GM19397 (cell line): ENCODE data around the gene RAB3C.
"Not testable (repeated sequence)": the region's sequence is repeated elsewhere in the genome, so short reads cannot be mapped to it uniquely, and the experiment has no call there.

ENCODE experiments used
- ATAC-seq: cut with Tn5 transposase; IDR thresholded peaks from one replicate; pipeline ENCODE4 v1.9.1; 2021; ENCODE audit warnings: mild to moderate bottlenecking, moderate library complexity; ENCODE audit not compliant: unreplicated experiment

RAB3C gene

DNA sequence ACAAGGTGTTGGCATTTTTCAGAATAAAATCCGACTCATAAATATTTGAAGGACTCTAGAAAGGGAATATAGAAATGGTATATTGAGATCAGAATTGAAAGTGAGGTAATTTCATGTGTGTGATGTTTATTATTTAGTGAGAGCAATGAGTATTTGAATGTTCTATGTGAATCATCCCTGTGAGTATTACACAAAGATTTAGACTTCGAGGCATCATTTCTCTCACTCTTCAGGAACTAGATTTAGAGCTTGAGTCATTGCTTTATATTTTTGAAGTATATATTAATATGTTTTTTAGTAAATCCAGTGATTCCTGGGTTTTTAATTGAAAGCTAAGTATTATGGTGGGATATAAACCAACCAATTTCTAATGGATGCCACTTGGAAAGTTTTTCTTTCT is 91.2 kb downstream of the RAB3C start:
- no peak for ATAC-seq

DNA sequence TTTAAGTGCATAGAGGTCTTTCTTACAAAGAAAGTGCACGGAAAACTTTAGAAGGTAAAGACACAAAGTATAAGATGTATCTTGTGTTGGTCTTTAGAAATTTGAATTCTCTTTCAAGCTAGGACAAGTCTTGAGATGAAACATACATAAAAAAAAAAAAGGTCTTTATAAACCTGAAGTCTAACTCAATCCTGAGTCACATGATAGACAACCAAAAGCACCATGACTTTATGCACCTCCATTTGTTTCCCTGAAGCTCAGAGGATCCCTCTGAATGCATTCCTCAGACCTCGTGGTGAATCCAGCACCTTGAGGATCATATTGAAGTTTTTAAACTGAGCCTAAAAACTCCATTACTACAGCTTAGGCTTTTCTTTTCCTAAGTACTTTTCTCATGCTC is 91.8 kb downstream of the RAB3C start:
- no peak for ATAC-seq

DNA sequence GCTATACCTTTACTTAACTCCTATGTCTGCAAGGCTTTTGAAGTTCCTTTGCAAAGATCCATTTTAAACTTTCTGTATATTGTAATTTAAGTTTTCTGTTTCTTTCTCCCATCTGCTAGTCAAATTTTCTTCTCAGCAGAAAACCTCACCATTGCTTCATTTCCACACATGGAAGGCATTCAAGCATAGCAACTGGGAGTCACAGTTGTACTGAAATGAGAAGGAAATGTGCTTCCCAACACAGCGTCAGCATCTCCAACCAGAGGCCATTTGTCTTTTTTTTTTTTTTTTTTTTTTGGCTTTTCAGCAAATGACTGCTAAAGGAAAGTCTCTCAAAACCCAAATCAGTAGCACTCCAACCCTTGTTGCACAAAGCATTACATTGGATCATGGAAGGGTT is 92.5 kb downstream of the RAB3C start:
- ATAC-seq: no peak

DNA sequence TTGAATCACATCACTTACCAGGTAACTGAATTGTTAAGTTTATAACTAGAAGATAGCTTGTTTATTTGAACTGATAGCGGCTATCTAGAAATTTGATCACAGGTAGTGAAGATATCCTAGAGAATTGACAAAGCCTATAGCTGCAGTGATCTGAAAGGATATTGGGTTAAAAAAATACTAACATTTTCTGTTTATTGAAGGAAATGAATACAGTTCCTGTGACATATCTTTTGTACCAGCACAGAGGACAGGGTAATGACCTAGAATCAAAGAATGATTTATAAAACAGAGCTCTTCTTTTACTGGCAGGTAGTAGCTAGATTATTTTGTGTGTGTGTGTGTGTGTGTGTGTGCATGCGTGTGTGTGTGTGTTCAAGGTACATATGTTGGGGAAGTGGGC is 94.8 kb downstream of the RAB3C start:
- no peak for ATAC-seq

DNA sequence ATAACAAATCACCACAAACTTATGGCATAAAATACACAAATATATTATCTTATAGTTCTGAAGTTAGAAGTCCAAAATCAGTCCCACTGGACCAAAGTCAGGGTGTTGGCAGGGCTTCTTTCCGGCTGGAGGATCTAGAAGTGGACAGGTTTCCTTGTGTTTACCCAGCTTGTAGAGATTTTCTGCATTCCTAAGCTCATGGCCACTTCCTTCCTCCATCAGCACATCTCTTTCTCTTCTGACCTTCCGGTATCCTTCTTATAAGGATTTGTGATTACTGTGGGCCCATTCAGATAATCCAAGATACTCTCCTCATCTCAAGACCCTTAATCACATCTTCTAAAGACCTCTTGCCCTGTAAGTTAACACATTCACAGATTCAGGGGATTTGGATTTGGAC is 97.6 kb downstream of the RAB3C start:
- no peak for ATAC-seq

DNA sequence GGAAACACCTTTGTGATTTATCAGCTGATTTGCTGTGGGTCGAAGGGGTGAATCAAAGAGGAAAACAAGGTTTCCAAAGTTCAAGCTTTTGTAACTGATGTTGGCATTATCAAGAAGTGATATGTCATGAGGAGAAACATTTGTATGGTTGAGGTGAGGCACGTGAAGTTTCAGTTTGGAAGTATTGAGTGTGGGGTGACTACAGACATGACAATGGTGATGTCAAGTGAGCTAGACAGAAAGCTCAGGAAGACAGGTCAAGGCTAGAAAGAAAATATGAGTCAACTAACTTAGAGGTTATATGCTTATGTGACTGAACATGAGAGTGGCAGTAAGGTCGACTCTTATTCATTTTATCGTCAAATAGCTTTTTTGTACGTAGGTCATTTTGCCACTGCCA is 99.1 kb downstream of the RAB3C start:
- ATAC-seq: no peak

GRCh38 chr5:58683567-58683966 is 100.7 kb downstream of the RAB3C start:
- ATAC-seq: no peak

GRCh38 chr5:58687079-58687478 is 104.2 kb downstream of the RAB3C start:
- no peak for ATAC-seq

- ATAC-seq: no peak
These were observed 104.7 kb downstream of the RAB3C start for GRCh38 chr5:58687595-58687994.

DNA sequence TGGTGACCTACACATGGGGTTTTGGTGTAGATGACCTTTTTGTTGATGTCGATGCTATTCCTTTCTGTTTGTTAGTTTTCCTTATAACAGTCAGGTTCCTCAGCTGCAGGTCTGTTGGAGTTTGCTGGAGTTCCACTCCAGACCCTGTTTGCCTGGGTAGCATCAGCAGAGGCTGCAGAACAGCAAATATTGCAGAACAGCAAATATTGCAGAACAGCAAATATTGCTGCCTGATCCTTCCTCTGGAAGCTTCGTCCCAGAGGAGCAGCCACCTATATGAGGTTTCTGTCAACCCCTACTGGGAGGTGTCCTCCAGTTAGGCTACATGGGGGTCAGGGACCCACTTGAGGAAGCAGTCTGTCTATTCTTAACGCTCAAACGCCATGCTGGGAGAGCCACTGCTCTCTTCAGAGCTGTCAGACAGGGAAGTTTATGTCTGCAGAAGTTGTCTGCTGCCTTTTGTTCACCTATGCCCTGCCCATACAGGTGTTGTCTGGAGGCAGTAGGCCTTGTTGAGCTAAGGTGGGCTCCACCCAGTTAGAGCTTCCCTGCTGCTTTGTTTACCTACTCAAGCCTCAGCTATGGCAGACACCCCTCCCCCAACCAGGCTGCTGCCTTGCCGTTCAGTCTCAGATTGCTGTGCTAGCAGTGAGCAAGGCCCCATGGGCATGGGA is 116.3 kb downstream of the RAB3C start:
- ATAC-seq: not testable (repeated sequence)

- ATAC-seq: no peak
These were observed 116.9 kb downstream of the RAB3C start for GRCh38 chr5:58699762-58700118.

- no peak for ATAC-seq
These were observed 121.2 kb downstream of the RAB3C start for GRCh38 chr5:58703925-58704555.

DNA sequence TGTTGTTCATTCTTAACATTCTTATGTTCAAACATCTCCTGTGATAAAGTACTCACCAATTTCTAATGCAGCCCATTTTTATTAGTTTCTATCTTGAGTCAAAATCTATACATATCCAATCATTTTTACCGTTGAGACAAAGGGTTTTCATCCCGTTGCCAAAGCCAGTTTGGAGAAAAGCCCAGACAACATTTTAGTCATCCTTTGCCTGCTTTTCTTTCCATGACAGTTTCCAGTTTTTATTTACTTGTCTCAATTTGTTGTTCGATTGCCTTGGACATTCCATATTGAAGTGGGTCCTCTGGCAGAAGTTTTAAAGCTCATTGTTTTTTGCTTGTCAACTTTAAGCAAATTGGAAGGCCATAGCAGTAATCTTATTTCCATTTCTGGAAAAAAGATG is 123.9 kb downstream of the RAB3C start:
- no peak for ATAC-seq

- no peak for ATAC-seq
These were observed 125.6 kb downstream of the RAB3C start for GRCh38 chr5:58708456-58708855.

DNA sequence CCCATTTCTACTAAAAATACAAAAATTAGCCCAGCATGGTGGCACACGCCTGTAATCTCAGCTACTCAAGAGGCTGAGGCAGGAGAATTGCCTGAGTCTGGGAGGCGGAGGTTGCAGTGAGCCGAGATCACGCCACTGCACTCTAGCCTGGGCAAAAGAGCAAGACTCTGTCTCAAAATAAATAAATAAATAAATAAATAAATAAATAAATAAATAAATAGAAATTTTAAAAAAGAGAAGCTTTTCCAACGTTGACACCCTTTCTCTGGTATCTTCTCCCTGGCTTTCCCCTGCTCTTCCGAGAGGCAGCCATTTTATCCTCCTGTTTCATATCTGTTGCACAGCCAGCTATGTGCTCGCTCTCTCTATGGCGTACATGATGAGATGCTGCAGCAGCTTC is 127.5 kb downstream of the RAB3C start:
- ATAC-seq: not testable (repeated sequence)

GRCh38 chr5:58710871-58711270 is 128.0 kb downstream of the RAB3C start:
- no peak for ATAC-seq

GRCh38 chr5:58711965-58712364 is 129.1 kb downstream of the RAB3C start:
- ATAC-seq: no peak

DNA sequence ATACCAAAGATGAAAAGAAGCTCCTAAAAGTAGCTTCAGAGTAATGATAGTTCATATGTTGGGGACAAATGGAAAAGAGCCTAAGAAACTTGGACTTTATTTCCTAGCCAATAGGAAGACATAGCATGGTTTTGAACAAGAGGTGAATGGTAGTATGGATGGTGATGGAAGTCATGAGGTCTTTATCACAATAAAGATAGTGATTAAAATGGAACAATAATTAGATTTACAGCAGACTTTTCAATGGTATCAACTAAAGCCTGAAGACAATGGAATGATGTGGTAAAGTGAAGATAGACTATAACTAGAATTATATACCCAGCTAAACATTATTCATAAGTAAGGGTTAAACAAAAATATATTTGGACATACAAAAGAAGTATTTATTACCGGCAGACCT is 131.2 kb downstream of the RAB3C start:
- ATAC-seq: no peak

- ATAC-seq: no peak
These were observed 133.3 kb downstream of the RAB3C start for GRCh38 chr5:58715997-58716656.

DNA sequence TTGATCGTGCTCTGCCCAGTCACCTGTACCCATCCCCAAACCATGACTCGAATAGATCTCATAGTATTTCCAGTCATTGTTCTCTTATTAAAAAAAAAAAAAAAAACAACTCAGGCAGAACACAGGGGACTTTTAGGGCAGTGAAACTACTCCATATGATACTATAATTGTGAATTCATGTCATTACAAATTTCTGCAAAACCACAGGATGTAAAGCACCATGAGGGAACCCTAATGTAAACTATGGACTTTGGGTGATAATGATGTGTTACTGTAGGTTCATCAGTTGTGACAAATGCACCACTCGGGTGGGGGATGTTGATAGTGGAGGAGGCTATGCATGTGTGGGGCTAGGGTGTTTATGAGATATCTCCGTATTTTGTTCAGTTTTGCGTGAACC is 133.8 kb downstream of the RAB3C start:
- ATAC-seq: no peak

DNA sequence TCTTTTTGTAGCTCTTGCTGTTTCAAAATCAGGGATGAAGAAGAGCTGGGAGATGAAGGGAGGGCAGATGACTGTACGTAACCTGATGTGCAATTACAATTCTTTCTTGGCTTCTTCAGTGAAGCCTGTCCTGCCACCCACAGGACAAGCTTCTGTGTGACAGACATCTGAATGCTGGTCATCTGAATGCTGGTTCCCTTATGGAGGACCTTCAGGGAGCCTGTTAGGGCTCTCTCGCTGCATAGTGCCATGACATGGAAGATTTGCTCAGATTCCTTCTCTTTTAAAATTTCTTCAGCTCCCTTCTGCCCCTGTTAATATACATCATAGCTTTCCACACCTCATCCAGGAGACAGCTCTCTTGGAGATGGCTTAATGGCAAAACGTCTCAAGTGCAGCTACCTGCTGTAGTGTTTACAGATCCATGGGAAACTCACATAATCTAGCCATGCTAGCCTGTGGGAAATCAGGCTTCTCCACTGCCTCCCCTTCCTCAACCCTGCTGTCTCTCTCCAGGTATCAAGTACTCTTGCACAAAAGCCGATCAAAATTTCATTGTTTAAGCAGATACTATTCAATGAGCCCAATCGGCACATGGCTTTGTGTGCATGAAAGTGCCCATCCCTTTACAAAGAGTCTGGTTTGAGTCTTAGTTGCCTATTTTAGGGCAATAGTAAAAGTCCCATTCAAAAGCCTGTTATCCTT is 134.6 kb downstream of the RAB3C start:
- ATAC-seq: no peak
